OCI-LY7 (cell line): ENCODE measurements around the gene RGS19. TPM values are rescaled to one million over a fixed set of nuclear protein-coding genes. Genes with fewer than 3 reads are reported as not detected.

ENCODE experiments used
- BruUV-seq: library from RNA; stranded (reverse); fragments of 400-500 nt; replicated peaks from 2 replicates; lab custom pipeline; 2021; lab: Mats Ljungman, UMichigan
- CTCF ChIA-PET: fragments of 300-600 bp; sonication (Branson Sonifier 250); formaldehyde crosslinking; loops from one replicate; lab custom pipeline; 2022; ENCODE audit warnings: antibody characterized with exemption; ENCODE audit not compliant: unreplicated experiment; lab: Charles Lee
- POLR2A ChIA-PET: fragments of 300-600 bp; sonication (Branson Sonifier 250); formaldehyde crosslinking; loops from one replicate; lab custom pipeline; 2022; ENCODE audit warnings: antibody characterized with exemption; lab: Charles Lee
- DNase-seq: peaks from one replicate; pipeline ENCODE4 v3.0.0-alpha.2; 2015; ENCODE audit warnings: low spot score
- H2AFZ ChIP-seq: fragments of 200-600 bp; sonication (generic), shearing (Covaris generic); 2 replicates; pipeline ENCODE4 v1.6.1; 2014; ENCODE audit warnings: mild to moderate bottlenecking, antibody characterized with exemption, low read length, moderate library complexity
- H3K27ac ChIP-seq: fragments of 200-600 bp; sonication (generic); 2 replicates; pipeline ENCODE4 v1.5.1; 2014; ENCODE audit warnings: mixed run types, low read depth, mild to moderate bottlenecking, moderate library complexity, low read length, inconsistent platforms; ENCODE audit not compliant: poor library complexity, severe bottlenecking
- H3K36me3 ChIP-seq: fragments of 200-600 bp; sonication (generic); 2 replicates; pipeline ENCODE4 v1.6.1; 2014; ENCODE audit warnings: mild to moderate bottlenecking, antibody characterized with exemption, low read length, moderate library complexity, mixed read lengths; ENCODE audit not compliant: insufficient read depth
- H3K4me1 ChIP-seq: fragments of 200-600 bp; sonication (generic); 2 replicates; pipeline ENCODE4 v1.5.1; 2014; ENCODE audit warnings: mild to moderate bottlenecking, low read length; ENCODE audit not compliant: insufficient read depth, poor library complexity, severe bottlenecking
- H3K4me2 ChIP-seq: fragments of 200-600 bp; sonication (generic); 2 replicates; pipeline ENCODE4 v1.6.1; 2014; ENCODE audit warnings: mild to moderate bottlenecking, low read length
- H3K4me3 ChIP-seq: fragments of 200-600 bp; sonication (generic); 2 replicates; pipeline ENCODE4 v1.5.1; 2014; ENCODE audit warnings: mild to moderate bottlenecking, low read depth, low read length; ENCODE audit not compliant: poor library complexity, severe bottlenecking
- H3K79me2 ChIP-seq: fragments of 200-600 bp; sonication (generic); 2 replicates; pipeline ENCODE4 v1.6.1; 2016; ENCODE audit warnings: low read depth, mild to moderate bottlenecking, low read length, moderate library complexity, mixed read lengths; ENCODE audit not compliant: insufficient read depth
- H3K9me2 ChIP-seq: fragments of 200-600 bp; sonication (generic); 2 replicates; pipeline ENCODE4 v1.6.1; 2016; ENCODE audit warnings: mild to moderate bottlenecking, low read length, mixed read lengths; ENCODE audit not compliant: insufficient read depth
- H3K9me3 ChIP-seq: fragments of 200-600 bp; sonication (generic); 2 replicates; pipeline ENCODE4 v1.6.1; 2014; ENCODE audit warnings: mild to moderate bottlenecking, mixed run types, low read length, mixed read lengths
- H4K20me1 ChIP-seq: fragments of 200-600 bp; sonication (generic); 2 replicates; pipeline ENCODE4 v1.6.1; 2014; ENCODE audit warnings: mild to moderate bottlenecking, antibody characterized with exemption, low read length, moderate library complexity, mixed read lengths; ENCODE audit not compliant: insufficient read depth
- EZH2phosphoT487 ChIP-seq: fragments of 200-600 bp; sonication (generic); IDR thresholded peaks from 2 replicates; pipeline ENCODE4 v1.6.1; 2018; ENCODE audit warnings: low read depth, borderline replicate concordance, mild to moderate bottlenecking, mixed run types, antibody characterized with exemption, low read length, moderate library complexity, mixed read lengths
- intact Hi-C: fragments of 100-400 bp; cut with micrococcal nuclease; formaldehyde crosslinking; loops from one replicate; pipeline ENCODE4 v1.10.0; 2022; ENCODE audit not compliant: unreplicated experiment
- total RNA-seq, 2 experiments: library from RNA; depleted of rRNA in 1 of 2; stranded (reverse); fragments of >200 nt in 1 of 2; shearing (Covaris generic) in 1 of 2; gene quantifications; 2 replicates each; pipeline ENCODE4 v1.2.3, GENCODE V29; 2014 to 2022
- TF ChIP-seq, protein P1 (sequence below): fragments of 200-600 bp; sonication (generic); conservative IDR thresholded peaks from 2 replicates; pipeline ENCODE4 v1.5.1; 2014; ENCODE audit warnings: mild to moderate bottlenecking, antibody characterized with exemption, low read length, moderate library complexity, mixed read lengths

RGS19 gene
- total RNA-seq, 2 experiments from 2014 or later, result 69.4 to 106 TPM

DNA sequence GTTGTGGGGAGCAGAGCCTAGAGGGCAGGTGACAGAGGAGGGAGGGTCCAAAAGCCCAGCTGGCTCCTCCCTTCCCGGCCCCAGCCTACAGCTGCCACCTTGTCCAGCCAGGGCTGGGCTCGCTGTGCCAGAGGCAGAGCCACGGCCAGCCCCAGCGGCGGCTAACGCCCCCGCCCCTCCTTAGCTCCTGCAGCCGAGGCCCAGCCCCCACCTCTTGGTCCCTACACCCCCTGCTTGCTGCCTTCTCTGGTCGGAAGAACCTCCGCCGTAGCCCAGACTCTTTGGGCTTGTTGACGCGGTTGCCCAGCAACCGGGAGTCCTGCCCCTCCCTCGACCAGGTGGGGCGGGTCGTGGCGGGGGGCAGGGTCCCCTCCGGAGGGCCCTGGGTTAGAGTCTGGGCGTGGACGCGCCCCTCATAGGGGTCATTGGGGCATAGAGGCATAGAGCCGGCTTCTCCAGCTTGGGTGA, 5.4 kb upstream of the RGS19 start:
- no peaks in the 10 kb centered on the region for H3K9me3 ChIP-seq
- no peak overlapping the region for H3K4me2 ChIP-seq
- no peaks in the 10 kb centered on the region for H4K20me1 ChIP-seq
- BruUV-seq, result no TSS peak
- H3K4me3 ChIP-seq, result no peak overlapping the region
- intact Hi-C loops, result no loop called here
- no peak for TF ChIP-seq EZH2phosphoT487
- TF ChIP-seq, protein P1, sequence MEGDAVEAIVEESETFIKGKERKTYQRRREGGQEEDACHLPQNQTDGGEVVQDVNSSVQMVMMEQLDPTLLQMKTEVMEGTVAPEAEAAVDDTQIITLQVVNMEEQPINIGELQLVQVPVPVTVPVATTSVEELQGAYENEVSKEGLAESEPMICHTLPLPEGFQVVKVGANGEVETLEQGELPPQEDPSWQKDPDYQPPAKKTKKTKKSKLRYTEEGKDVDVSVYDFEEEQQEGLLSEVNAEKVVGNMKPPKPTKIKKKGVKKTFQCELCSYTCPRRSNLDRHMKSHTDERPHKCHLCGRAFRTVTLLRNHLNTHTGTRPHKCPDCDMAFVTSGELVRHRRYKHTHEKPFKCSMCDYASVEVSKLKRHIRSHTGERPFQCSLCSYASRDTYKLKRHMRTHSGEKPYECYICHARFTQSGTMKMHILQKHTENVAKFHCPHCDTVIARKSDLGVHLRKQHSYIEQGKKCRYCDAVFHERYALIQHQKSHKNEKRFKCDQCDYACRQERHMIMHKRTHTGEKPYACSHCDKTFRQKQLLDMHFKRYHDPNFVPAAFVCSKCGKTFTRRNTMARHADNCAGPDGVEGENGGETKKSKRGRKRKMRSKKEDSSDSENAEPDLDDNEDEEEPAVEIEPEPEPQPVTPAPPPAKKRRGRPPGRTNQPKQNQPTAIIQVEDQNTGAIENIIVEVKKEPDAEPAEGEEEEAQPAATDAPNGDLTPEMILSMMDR, result no peak
- no peaks in the 10 kb centered on the region for H3K79me2 ChIP-seq
- POLR2A ChIA-PET, result no interaction called here
- no peaks in the 10 kb centered on the region for H3K36me3 ChIP-seq
- no peak for DNase-seq
- CTCF ChIA-PET, result no interaction called here
- no peak overlapping the region for H2AFZ ChIP-seq
- peaks cover 19% of the 10 kb centered on the region for H3K4me1 ChIP-seq
- no peaks in the 10 kb centered on the region for H3K9me2 ChIP-seq
- H3K27ac ChIP-seq, result no peak overlapping the region

DNA sequence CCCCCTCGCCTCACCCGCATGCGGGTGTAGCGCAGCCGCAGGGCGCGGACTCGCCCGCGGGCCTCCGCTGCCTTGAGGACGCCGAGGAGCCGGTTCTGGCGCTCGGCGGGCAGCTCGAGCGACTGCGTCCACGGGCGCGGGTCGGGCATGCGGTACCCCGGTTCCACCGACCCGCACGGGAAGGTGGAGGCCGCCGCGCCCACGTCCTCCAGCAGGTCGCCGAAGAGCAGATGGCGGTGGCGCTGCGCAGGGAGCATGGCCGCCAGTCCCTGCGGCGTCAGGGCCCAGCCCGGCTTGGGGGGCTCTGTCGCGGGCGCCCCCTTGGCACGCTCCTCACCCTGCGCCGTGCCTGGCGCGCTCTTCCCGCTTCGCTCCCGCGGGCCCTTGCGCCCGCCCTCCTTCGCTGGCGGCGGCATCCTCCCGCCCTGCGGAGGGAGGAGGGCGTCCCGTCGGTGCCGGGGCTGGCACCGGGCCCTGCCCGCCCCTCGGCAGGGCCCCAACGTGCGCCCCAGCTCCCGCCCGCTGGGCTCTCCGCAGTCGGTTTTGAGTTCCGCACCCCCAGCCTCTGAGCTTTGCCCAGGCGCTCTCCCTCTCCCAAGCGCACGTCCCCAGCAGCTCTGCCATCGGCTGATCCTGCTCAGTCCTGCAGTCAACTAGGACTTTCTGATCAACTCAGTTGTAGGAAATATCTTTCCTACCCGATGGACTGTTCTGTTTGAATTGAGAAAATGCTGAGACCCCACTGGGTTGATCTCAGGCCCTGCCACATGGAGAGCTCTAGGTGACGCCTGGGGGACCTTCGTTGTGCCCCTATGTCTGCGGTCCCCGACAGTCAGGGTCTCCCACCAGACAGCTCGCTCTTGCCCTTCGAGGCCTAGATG, 4.7 kb upstream of the RGS19 start, which contains the start of gene LKAAEAR1:
TSS of gene LKAAEAR1 (minus strand) at position 595 of the 881 bp plus-strand sequence. CDS start at position 416, 179 bp downstream.
- Histone ChIP-seq H3K9me2 (no peaks in the 10 kb centered on the region), H4K20me1 (no peaks in the 10 kb centered on the region), H3K4me1 (peaks cover 19% of the 10 kb centered on the region), H3K4me2 (peak within 1 kb of the TSS; percentile 72), H3K4me3 (peak within 1 kb of the TSS; percentile 45), H3K79me2 (peaks cover under 1% of the 10 kb centered on the region; the same call in 1 of the 2 replicates), H2AFZ (no peak within 1 kb of the TSS), H3K27ac (no peak within 1 kb of the TSS), H3K9me3 (no peaks in the 10 kb centered on the region), H3K36me3 (no peaks in the 10 kb centered on the region)
- BruUV-seq, result no TSS peak
- DNase-seq, result no peak
- ChIA-PET POLR2A (no interaction called here), CTCF (interaction anchor here (0.6 kb wide), 1 partner anchor 132 kb away, joined by 3 read pairs; no protein-coding TSS in a partner anchor)
- TF ChIP-seq, protein P1, result peak; percentile 34; the same call in 1 of the 2 replicates
- no peak for TF ChIP-seq EZH2phosphoT487
- intact Hi-C loops, result loop anchor here (1.0 kb wide), 2 partner anchors 30 to 36 kb away; no protein-coding TSS in a partner anchor
